ENCODE measurements around the gene C2orf72. TPM values are rescaled to one million over a fixed set of nuclear protein-coding genes. Genes with fewer than 3 reads are reported as not detected.

C2orf72 gene
- total and polyA plus RNA-seq, 12 donors, result 0.11 to 1.9 (median 0.60) TPM; not detected in 1

GRCh38 chr2:231036131-231036530 is 1.2 kb upstream of the C2orf72 start:
- Histone ChIP-seq H3K9me3 (replicated peaks in 1 of 3) (no peaks in the 10 kb centered on the region), H3K4me1 (replicated peaks in 1 of 2) (no peaks in the 10 kb centered on the region), H3K4me3 (no peak overlapping the region), H3K27ac (no peak overlapping the region), H3K27me3 (peaks cover 26% of the 10 kb centered on the region), H3K36me3 (replicated peaks in 1 of 2) (no peaks in the 10 kb centered on the region)
- WGBS, 4 donors, result 53 to 79% (median 70%) methylated on average over 2 to 4 of the region's 4 CpGs
- TF ChIP-seq POLR2A (IDR thresholded peaks at IDR 0.05), result no peak
- TF ChIP-seq CTCF (IDR thresholded peaks at IDR 0.05), result no peak
- intact Hi-C loops (cut with DNase I), result no loop called here
- no peak for DNase-seq

- DNase-seq, result no peak
- intact Hi-C loops (cut with DNase I), result no loop called here
- peaks cover 26% of the 10 kb centered on the region for H3K27me3 ChIP-seq
- H3K4me1 ChIP-seq (replicated peaks in 1 of 2), result no peaks in the 10 kb centered on the region
- H3K4me3 ChIP-seq, result no peak overlapping the region
- no peaks in the 10 kb centered on the region for H3K9me3 ChIP-seq (replicated peaks in 1 of 3)
- WGBS, 4 donors, result 48 to 56% (median 53%) methylated on average over 12 of the region's 12 CpGs
- no peaks in the 10 kb centered on the region for H3K36me3 ChIP-seq (replicated peaks in 1 of 2)
- no peak for TF ChIP-seq CTCF (IDR thresholded peaks at IDR 0.05)
- no peak for TF ChIP-seq POLR2A (IDR thresholded peaks at IDR 0.05)
- H3K27ac ChIP-seq, result no peak overlapping the region
Measured at GRCh38 chr2:231036578-231037106, 681 bp upstream of the C2orf72 start.

- peak overlapping the region in 1 of 4 donors; percentile 39 for H3K4me3 ChIP-seq
- H3K9me3 ChIP-seq (replicated peaks in 1 of 3), result no peaks in the 10 kb centered on the region
- 1 to 3% (median 2%) methylated on average over 12 to 89 of the region's 104 CpGs; no CpG with 5 or more reads in 1 of the 4 donors for WGBS, 4 donors
- H3K36me3 ChIP-seq (replicated peaks in 1 of 2), result no peaks in the 10 kb centered on the region
- no peak for DNase-seq
- TF ChIP-seq POLR2A (IDR thresholded peaks at IDR 0.05) (no peak), CTCF (IDR thresholded peaks at IDR 0.05) (no peak)
- intact Hi-C loops (cut with DNase I), result no loop called here
- no peaks in the 10 kb centered on the region for H3K4me1 ChIP-seq (replicated peaks in 1 of 2)
- H3K27me3 ChIP-seq, result peaks cover 26% of the 10 kb centered on the region
- H3K27ac ChIP-seq, result no peak overlapping the region
Measured at GRCh38 chr2:231037731-231038482, 584 bp downstream of the C2orf72 start.

- no peaks in the 10 kb centered on the region for H3K4me1 ChIP-seq (replicated peaks in 1 of 2)
- no peak for DNase-seq
- H3K9me3 ChIP-seq (replicated peaks in 1 of 3), result no peaks in the 10 kb centered on the region
- peak overlapping the region in 1 of 4 donors; percentile 34 for H3K4me3 ChIP-seq
- no peak overlapping the region for H3K27ac ChIP-seq
- TF ChIP-seq POLR2A (IDR thresholded peaks at IDR 0.05) (no peak), CTCF (IDR thresholded peaks at IDR 0.05) (no peak)
- no peaks in the 10 kb centered on the region for H3K36me3 ChIP-seq (replicated peaks in 1 of 2)
- WGBS, 4 donors, result 25 to 30% (median 29%) methylated on average over 15 to 21 of the region's 21 CpGs
- H3K27me3 ChIP-seq, result peaks cover 26% of the 10 kb centered on the region
- intact Hi-C loops (cut with DNase I), result no loop called here
Measured at GRCh38 chr2:231038483-231039293, 1.4 kb downstream of the C2orf72 start.
